T1000 (cell line): ENCODE data around the gene PRR4.

Experiments
- DNase-seq: peaks from one replicate; lab custom pipeline; 2025; ENCODE audit warnings: mixed read lengths; lab: John Stamatoyannopoulos, UW

PRR4 gene

DNA sequence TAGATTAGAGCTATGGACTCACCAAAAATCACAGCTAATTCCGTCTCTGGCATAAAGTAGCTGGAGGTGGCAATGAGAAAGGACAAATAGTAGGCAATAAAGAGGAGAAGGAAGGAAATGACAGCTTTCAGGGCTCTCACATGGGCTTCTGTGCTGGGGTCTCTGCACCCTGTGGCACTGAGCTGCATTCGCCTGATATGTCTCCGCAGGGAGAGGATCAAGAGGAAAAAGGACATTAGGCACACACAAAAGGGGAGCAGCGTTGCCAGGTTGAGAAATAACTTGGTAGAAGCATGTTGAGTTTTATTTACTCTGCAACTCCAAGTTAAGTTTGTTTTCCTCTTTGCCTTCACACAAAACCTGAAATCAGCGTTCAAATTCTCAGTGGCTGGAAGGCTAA, 47.5 kb downstream of the PRR4 start:
- no peak for DNase-seq
